Activated CD8-positive, alpha-beta memory T cell treated with anti-CD3 and anti-CD28 coated beads for 1 hour (primary cell): Measurements from ENCODE around the gene TARP.

Experiments used
- DNase-seq, 2 donors: peaks; one replicate each; pipeline ENCODE4 v3.0.0-alpha.2; 2020; ENCODE audit warnings: low read depth in 1 of 2; ENCODE audit errors: extremely low read depth in 1 of 2

Gene TARP

DNA sequence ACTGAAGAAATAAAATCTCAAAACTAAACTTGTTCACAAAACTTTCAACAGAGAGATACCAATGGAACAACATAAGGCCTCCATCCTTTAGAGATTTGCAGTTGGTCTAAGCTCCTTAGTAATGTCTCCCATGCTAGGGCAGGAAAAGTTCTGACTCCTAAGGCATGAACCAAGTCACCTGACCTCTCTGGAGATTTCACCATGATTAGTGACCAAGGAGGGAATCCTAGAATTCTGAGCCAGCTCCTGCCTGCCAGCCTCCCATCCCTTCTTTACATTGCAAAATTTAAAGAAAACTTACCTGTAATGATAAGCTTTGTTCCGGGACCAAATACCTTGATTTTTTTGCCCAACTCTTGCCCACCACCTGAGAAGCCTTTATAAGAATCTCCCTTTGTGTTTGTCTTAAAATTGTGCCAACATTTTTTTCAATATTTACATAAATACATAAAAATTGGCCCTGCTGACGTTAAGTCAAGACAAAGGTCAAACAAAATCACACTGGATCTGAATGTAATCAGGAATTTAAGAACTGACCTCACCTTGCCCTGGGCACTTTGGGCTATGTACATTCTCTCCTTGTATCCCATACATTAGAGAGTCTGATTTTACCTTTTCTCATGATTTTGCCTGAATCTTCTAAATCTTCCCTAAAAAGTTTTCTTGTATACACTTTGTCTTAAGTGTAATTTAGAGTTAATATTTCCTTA lies at the start of gene TARP:
Gene TARP (minus strand): TSS at position 351 of the 710 bp plus-strand sequence.
- no peak for DNase-seq

DNA sequence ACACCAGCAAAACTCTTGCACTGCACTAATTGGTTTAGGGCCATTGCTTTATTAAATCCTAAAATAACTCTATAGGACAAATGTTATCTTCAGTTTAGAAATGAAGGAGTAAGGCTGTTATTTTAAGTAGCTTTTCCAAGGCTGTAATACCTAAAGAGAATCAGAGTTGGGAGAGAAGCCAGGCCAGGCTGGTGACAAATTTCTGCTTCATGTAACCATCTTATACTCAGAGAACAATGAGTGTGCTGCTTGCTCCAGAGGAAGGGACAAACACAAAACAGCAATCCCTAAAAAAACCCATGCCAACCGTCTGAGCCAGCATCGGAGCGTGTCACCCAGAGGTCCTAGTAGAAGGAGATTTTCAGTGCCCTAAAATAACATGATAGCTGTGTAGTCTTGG lies 49.7 kb upstream of the TARP start:
- no peak for DNase-seq

DNA sequence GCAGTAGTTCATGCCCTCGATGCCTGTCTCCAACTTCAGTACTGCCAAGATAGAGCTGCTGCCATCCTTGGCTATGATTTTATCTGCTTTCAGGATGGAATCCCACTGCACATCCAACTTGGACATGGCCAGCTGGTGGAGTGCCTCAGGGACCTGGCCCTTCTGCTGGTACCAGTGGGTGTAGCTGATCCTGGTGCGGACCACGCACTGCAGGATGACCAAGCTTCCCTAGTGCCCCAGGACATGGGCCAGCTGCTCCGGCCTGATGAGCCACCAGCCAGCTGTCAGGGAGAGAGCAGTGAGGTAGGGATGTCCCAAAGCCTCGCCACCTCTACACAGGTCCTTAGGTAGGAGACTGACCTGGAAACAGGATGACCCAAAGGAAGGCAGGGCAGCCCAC lies 49.0 kb upstream of the TARP start:
- no peak for DNase-seq

DNA sequence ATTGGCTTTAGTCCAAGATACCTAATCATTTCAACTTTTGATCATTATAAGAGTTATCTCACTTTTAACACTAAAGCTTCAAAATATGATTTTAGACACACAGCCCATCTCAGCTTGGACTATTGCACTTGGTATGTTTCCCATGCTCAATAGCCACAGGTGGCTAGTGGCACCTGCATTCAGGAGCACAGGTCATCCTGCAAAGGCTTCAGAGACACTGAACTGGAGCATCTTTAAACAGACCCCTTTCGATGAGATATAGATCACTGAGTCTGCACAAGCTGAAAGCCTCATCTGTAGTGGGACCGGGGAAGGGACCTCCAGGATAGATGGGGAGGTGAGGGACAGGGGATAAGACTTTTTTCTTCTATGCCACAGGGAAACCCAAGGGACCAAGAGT lies 48.5 kb upstream of the TARP start:
- no peak for DNase-seq

DNA sequence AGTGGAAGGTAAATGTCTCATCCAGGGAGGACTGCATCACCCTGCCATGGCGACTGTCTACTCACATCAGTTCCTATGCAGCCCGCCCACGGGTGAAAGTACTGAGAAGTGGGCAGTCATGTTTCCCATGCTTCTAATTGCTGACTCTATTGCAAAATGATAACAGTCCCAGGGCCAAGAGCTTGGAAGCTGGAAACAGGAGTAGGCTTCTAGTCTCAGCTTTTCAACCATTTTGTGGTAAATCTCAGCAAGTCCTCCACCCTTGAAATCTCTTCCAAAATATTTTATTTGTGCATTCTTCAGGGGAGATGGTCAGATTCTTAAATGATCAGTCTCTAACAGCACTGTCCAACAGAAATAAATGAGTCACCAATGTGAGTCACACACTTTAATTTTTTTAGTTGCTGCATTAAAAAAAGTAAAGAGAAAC lies 48.1 kb upstream of the TARP start:
- DNase-seq, result no peak

DNA sequence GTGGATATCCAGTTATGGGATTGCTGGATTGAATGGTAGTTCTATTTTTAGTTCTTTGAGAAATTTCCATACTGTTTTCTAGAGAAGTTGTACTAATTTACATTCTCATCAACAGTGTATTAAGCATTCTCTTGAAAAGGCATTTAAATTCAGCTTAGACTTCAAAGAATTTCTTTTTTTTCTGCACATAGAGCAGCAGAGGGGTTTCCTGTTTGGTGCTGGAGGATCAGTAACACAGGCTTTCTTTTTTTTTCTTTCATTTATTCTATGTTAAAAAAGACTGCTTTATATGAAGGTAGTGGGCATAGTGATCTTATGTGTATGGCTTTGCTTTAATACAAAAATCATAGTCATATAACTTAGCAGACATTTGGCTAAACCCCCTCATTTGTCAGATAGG lies 47.6 kb upstream of the TARP start:
- DNase-seq, result no peak

DNA sequence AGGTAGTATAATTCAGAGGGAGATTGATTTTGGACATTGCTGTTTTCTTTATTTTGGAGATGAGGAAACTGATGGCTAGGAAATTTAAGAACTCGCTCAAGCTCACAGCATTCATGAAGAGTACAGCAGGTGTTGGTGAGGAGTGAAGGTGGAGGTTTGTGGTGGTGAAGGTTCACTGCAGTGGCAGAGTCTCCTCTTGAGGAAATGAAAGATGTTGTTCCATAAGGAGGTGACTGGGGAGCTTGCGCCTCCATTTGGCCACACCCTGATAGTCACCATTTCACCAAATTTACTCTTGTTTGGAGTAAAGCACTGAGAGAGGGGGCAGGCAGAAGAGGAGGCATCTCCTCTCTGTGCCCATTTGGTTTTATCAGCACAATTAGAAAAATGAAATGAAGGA lies 46.4 kb upstream of the TARP start:
- no peak for DNase-seq

DNA sequence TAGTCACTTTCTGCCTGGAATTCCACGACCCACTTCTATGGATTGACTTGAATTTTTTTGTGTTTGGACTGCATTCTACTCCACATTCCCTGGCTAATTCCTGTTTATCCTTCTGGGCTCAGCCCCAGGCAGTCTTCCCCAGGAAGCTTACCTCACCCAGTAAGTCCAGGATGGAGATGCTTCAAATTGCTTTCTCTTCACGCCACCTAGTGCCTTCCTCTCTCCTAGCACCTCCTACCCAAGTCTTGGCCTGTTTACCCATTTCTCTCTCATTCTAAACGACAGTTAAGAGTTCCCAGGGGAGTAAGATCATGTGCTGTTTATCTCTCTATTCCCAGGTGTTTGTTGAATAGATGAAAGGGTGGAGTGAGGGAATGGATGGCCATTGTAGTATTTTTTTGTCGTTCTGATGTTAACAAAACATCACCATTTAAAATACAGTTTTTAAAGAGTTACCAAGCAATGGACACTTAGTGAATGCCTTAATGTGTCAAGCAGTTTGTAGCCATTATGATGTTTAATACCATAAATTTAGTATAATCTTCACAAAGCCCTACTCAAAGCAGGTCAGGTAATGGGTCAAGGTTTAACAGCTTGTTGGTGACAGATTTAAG lies 45.5 kb upstream of the TARP start:
- no peak for DNase-seq

DNA sequence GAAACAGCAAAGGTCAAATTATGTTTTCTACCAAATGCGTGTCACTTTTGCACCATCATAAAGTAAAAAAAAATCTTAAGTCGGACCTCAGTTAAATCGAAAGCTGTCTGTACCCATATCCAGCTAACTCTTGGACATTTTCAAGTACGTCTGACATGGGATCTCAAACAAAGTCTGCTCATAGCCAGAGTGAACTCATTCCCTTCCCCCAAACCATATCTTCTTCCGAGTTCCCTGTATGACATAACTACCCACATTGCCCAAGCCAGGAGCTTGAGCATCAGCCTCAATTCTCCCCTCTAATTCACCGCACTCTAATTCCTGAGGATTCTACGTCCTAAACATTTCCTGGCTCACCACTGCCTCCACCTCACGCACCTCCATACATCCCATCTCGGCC lies 44.8 kb upstream of the TARP start:
- no peak for DNase-seq

DNA sequence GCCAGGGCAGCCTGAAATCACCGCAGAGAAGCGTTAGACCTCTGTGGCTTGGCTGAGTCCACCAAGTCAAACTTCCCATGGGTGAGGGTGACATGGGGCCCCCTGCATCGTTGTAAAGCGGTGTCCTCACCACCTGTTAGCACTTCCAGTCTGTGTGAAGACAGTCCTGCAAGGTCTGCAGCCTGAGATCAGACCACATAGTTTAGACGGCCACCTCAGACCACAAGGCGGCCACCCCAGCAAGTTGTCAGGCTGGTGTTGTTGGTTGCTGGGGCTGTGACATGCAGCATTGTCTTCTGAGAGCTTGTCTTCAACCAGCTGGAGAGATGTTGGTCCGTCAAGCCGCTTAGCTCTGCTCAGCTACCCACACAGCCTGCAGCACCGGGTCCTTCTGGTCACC lies 44.1 kb upstream of the TARP start:
- no peak for DNase-seq

DNA sequence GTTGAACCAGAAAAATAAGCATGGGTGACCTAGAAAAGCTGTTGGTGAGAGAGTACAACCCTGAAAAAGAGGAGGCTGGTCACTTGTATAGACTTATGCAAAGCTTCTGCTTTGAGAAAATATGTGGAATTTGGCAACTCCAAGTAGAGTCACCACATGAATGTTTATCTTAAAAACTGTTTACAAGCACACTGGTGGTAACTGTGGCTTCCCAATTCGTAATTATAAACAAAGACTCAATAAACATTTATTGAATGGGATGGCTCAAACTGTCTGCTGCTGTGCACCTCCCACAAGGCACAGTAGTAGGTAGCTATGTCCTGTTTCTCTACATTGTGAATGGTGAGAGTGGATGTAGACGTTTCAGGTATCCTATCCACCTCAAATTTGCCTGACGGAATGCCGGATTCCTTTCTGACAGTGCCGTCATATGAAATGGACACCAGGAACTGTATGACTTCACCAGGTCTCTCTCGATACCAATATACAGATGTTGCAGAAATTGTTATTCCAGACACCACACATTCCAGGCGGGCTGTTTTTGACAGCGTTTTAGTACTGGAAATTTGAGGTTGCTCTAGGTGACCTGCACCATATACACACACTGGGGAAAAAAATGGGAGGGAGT lies 43.4 kb upstream of the TARP start:
- no peak for DNase-seq

DNA sequence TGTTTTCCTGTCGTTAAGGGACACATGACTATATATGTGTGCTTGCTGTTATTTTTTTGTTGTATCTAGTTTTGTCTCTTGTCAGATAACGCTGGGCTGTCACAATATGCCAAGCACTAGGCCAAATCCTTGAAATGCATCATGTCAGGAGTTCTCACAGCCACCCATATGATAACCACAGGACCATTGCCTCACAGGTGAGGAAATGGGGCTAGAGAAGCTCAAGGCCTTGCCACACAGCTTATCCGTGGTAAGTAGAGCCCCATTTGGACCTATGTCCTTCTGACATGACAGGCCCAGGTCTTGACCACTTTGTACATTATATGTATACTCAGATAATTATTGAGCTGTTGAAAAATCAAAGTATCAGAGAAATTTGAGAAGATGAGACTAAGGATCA lies 42.0 kb upstream of the TARP start:
- DNase-seq, result no peak

DNA sequence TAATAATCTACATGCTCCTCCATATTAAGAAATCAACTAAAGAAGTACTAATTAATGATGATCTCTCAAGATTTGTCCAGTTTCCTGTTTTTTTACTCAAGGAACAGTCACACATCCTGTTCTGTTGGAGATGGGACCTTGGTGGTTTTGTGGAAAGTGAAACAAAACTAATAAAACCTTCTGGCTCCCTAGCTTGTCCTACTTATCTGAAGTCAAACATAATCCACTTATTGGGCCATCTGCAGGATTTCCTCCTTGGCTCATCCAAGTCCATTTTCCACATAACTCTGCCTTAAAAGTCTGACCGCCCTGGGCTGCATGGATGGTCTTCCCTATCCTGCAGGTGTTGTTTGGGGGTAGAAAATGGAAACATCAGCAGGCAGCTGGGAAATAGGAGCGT lies 39.4 kb upstream of the TARP start:
- no peak for DNase-seq

DNA sequence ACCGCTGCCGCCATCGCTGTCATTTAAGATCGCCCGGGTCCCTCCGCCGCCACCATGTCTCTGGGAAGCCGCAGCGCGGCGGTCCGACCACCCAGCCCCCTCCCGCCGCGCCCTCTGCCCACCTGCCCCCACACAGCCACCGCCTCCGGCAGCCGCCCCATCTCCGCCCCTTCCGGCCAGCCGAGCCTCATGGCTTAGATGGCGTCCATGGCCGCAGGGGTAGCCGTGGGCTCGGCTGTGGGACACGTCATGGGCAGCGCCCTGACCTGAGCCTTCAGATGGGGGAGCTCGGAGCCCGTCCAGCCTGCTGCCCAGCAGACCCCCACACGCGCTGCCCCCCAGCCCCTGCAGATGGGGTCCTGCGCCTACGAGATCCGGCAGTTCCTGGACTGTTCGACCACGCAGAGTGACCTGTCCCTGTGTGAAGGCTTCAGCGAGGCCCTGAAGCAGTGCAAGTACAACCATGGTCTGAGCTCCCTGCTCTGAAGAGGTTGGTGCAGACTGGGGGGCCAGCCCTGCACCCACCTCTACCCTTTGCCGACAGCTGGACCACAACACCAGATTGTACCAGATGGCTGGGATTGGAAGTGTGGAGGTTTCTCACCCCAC lies 38.0 kb upstream of the TARP start:
- DNase-seq, result no peak

DNA sequence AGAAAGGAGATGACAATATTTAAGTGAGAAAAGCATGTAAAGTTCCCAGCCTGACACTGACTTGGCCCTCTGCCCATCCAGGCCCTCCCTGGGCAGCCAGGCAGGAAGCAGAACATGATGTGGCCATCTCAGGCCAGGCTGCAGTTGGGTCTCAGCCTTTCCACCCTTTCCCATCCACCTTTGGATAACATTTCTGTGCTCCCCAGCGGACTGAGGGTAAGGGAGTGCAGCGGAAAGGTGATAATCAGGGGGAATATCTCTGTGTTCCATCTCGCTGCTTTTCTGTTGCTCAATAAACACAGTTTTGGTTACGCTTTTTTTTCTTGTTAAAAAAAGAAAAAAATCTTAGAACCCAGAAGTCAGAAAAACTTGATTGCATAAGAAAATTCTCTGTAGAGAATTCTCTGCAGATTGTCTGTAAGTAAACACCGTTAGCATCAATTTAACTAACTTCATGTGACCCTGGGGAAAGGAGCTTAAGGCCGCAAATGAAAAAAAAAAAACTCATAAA lies 37.2 kb upstream of the TARP start:
- no peak for DNase-seq

DNA sequence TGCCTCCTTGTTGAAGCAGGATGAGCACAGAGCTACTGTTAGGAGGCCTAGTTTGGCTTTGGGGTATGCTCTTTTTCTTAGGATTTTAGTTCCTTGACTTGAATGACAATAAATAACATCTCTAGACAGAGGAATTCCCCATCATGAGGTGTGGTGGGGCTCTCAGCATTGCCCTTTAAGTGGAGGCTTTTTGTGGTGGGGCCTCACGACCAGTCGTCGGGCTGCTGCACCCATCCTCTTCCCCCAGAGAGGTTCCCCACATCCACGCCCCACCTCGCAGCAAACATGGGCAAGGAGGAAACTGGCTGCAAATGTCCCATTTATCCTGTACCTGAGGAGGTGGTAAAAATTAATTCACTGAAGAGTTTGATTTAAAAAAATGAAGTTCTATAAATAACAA lies 36.1 kb upstream of the TARP start:
- DNase-seq, result no peak

DNA sequence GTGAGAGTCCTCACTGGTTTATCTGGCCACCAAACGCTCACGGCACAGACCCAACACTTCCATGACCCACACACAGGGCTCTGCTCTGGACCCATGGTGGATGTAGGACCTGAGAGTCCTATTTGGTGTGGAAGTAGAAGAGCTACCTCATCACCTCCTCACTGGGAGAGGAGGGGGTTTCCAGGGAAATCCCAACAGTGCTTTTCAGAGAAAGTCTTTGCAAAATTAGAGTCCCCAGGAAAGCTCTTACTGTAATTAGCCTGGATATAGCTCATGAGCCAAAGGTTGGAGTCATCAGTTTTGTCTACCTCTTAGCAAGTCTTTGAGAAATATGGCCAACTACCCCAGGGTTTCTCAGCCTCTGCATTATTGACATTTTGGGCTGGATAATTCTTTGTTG lies 34.7 kb upstream of the TARP start:
- DNase-seq, result no peak

DNA sequence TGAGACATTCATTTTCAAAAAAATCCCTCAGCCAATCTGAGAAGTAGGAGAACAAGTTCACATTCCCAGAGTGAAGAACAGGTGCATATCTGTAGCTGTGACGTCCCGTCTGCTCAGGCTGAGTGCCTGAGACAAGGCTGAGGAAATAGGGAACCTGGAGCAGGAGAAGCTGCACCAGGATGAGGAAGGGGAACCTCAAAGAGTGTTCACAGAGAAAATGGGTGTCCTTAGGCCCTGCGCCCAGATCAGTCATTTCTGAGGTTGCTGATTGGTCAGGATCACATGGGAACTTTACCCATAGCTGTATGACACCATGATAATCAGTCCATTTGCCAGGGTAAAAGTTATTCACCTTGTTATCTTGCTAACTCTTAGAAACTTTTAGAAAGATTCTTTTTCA lies 34.2 kb upstream of the TARP start:
- no peak for DNase-seq

DNA sequence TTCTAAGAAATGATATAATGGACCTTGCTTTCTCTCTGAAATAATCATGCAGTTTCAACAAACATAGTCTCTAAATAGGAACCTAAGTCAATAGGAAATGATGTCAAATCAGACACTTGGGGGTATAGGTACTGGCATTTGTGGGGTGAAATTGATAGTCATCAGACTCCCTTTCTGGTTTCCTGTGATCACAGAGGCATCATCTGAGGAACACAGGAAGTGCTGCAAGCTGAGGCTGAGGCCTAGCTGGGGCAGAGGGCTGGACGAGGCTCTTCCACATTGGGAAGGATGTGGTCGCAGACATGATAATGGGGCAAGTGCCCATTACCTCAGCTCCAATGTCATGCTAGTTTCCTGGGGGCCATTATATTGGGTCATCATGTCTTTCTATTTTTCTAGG lies 33.5 kb upstream of the TARP start:
- DNase-seq, result no peak

DNA sequence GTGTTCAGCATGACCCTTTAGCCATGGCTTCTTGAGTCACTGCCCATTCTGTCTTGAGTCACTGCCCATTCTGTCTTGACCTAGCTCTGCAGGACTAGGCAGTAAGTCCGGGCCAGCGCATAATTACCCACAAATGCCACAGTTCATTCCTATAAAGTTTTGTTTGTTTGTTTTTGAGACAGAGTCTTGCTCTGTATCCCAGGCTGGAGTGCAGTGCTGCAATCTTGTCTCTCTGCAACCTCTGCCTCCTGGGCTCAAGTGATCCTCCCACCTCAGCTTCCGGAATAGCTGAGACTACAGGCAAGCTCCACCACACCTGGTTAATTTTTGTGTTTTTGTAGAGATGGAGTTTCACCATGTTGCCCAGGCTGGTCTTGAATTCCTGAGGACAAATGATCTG lies 32.7 kb upstream of the TARP start:
- no peak for DNase-seq

DNA sequence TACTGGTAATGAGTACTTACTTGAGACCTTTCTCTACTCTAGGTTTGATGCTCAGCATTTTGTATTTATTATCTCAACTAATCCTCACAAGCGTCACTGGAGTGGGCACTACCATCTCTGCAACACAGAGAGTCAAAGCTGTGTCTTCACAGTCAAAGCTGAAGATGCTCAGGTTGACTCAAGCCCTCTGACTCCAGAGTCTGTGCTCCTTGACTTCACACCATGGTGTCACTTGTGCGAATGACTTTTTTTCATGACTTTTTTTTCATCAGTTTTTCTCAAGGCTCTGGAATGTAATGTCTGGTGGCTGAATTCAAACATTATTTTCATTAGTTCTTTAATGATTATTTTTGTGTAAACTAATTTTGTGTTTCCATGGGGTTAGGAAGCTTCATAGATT lies 30.4 kb upstream of the TARP start:
- DNase-seq, result no peak

DNA sequence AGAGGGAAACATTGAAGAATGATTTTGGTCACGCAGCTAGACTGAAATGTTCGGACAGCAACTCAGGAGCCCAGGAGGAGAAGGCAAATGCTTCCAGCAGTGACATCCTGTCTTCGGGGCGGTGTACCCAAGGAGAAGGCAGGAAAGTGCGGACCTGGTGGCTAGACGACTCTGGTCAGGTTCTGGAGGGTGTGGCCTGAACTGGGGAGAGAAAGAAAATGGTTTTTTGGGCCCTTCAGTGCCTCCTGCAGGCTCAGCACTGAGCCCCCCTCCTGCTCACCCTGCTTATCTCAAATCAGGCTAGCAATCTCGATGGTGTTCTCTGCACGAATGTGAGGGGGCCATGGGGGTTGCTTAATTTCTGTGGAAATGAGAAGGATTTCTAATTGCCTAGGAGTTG lies 26.7 kb upstream of the TARP start:
- DNase-seq, result no peak
